Astrocyte of the spinal cord (primary cell): ENCODE measurements around the gene MSX2.

Experiments used
- DNase-seq: peaks from one replicate; pipeline ENCODE4 v3.0.0; 2011; ENCODE audit warnings: low read depth, low spot score
- H3K4me3 ChIP-seq: 2 replicates; pipeline ENCODE4 v1.5.1; 2011; ENCODE audit warnings: low read depth, mild to moderate bottlenecking, low read length, moderate library complexity
- CTCF ChIP-seq: IDR thresholded peaks from 2 replicates; pipeline ENCODE4 v1.5.1; 2012; ENCODE audit warnings: low read depth, mild to moderate bottlenecking, low read length, inconsistent platforms
- in situ Hi-C: cut with HindIII; loops from 2 replicates; pipeline ENCODE4 v1.10.0; 2017; ENCODE audit warnings: low sequenced_read_pairs

MSX2 gene

GRCh38 chr5:174715804-174716203 is 8.6 kb upstream of the MSX2 start:
- in situ Hi-C loops: no loop called here
- TF ChIP-seq CTCF: no peak
- H3K4me3 ChIP-seq: no peak overlapping the region
- DNase-seq: no peak

- no peak for DNase-seq
- in situ Hi-C loops: no loop called here
Observed at GRCh38 chr5:174717826-174718455, 6.4 kb upstream of the MSX2 start.

GRCh38 chr5:174718880-174719610 is 5.3 kb upstream of the MSX2 start:
- no peak for DNase-seq
- in situ Hi-C loops: no loop called here
- H3K4me3 ChIP-seq: no peak overlapping the region
- TF ChIP-seq CTCF: no peak

More at GRCh38 chr5:174717826-174718455, 6.4 kb upstream of the MSX2 start:
- H3K4me3 ChIP-seq: no peak overlapping the region
- no peak for TF ChIP-seq CTCF

GRCh38 chr5:174719793-174720611 is 4.4 kb upstream of the MSX2 start:
- no peak overlapping the region for H3K4me3 ChIP-seq
- TF ChIP-seq CTCF: no peak
- in situ Hi-C loops: no loop called here
- DNase-seq: no peak

- in situ Hi-C loops: no loop called here
- peak overlapping the region; percentile 20 for H3K4me3 ChIP-seq
- DNase-seq: no peak
- TF ChIP-seq CTCF: no peak
Observed at GRCh38 chr5:174720612-174721529, 3.5 kb upstream of the MSX2 start.
